A673 (cell line): ENCODE data around the gene TMIE.
"Not testable (repeated sequence)": the region's sequence is repeated elsewhere in the genome, so short reads cannot be mapped to it uniquely, and the experiment has no call there.

ENCODE experiments used
- EZH2 ChIP-seq: fragments of 200-600 bp; sonication (generic); IDR thresholded peaks from 2 replicates; pipeline ENCODE4 v1.6.1; 2017; ENCODE audit warnings: borderline replicate concordance, low read depth, mild to moderate bottlenecking, mixed read lengths, antibody characterized with exemption, low read length; ENCODE audit not compliant: poor library complexity, severe bottlenecking
- TF ChIP-seq, protein P1 (sequence below): fragments of 300-800, 200-600 bp; sonication (generic); conservative IDR thresholded peaks from 2 replicates; pipeline ENCODE4 v1.5.1; 2017; ENCODE audit warnings: low read depth, mild to moderate bottlenecking, antibody characterized with exemption, low read length, moderate library complexity, mixed read lengths

- TF ChIP-seq, protein P1, sequence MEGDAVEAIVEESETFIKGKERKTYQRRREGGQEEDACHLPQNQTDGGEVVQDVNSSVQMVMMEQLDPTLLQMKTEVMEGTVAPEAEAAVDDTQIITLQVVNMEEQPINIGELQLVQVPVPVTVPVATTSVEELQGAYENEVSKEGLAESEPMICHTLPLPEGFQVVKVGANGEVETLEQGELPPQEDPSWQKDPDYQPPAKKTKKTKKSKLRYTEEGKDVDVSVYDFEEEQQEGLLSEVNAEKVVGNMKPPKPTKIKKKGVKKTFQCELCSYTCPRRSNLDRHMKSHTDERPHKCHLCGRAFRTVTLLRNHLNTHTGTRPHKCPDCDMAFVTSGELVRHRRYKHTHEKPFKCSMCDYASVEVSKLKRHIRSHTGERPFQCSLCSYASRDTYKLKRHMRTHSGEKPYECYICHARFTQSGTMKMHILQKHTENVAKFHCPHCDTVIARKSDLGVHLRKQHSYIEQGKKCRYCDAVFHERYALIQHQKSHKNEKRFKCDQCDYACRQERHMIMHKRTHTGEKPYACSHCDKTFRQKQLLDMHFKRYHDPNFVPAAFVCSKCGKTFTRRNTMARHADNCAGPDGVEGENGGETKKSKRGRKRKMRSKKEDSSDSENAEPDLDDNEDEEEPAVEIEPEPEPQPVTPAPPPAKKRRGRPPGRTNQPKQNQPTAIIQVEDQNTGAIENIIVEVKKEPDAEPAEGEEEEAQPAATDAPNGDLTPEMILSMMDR, result not testable (repeated sequence)
- TF ChIP-seq EZH2, result not testable (repeated sequence)
Measured at GRCh38 chr3:46739565-46739964, 38.4 kb downstream of the TMIE start.
